Middle frontal gyrus (tissue), 1 donor: ENCODE measurements around the gene SPRR1B.
"Not testable (repeated sequence)": the region's sequence is repeated elsewhere in the genome, so short reads cannot be mapped to it uniquely, and the experiment has no call there.

Source experiments
- DNase-seq: peaks from one replicate; pipeline ENCODE4 v3.0.0-alpha.2; 2015; ENCODE audit warnings: low spot score; ENCODE audit errors: extremely low spot score

The SPRR1B gene

DNA sequence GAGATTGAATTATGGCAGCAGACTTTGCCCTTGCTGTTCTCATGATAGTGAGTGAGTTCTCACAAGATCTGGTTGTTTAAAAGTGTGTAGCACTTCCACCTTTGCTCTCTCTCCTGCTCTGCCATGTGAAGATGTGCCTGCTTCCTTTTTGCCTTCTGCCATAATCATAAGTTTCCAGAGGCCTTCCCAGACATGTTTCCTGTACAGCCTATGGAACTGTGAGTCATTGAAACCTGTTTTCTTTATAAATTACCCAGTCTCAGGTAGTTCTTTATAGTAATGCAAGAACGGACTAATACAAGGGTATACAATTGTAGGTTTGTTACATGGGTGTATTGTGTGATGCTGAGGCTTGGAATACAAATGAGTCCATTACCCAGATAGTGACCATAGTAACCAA, 4.2 kb downstream of the SPRR1B start:
- no peak for DNase-seq

DNA sequence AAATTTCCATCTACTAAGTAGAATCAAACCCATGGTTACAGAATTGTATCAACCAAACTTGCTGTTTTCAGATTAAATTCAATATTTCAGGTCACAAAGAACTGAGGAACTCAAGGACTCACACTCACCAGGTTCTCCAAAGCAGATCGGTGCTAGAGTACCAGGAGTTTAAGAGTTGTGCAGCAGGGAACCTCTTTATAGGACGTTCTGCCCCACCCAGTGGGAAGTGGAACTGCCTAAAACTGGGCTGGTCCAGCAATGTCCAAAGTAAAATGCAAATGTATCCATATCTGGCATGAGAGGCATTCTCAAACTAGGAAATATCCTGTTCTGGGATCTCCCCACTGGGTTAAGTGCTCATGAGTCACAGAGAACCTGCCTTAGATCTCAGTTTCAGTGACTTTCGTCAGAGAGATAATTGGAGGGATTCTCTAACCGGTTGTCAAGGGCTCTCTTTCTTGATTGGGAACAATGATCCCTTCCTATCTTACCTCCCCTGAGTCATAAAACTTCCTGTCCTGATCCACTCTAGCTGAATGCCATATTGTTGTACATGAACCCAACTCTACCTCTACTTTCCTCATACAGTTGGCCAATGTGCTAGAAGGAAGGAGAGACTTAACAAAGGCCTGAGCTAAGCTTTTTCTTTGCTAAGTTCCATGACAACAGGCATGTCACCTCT, 10.1 kb downstream of the SPRR1B start, which contains the start of gene SPRR2D:
SPRR2D (minus strand) TSS at position 171 of the 682 bp plus-strand sequence. CDS start 774 bp downstream, outside the sequence.
- no peak for DNase-seq

DNA sequence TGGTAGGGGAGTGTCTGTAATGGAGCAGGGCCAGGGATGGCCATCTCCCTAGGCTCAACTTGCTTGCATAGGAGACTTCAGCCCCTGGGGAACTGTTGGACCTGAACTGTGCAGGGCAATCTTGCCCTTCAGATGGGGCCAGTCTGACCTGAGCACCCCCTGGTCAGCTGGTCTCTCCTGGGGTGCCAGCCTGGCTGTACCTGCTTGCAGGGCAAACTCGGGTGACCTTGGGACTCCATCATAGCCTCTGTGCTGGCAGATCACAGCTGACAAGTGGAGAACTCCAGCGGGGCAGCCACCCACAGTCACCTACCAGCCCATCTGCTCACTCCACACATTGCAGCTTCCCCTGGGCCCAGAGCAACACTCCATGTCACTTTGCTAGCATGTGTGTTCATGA, 18.2 kb downstream of the SPRR1B start:
- DNase-seq: no peak

DNA sequence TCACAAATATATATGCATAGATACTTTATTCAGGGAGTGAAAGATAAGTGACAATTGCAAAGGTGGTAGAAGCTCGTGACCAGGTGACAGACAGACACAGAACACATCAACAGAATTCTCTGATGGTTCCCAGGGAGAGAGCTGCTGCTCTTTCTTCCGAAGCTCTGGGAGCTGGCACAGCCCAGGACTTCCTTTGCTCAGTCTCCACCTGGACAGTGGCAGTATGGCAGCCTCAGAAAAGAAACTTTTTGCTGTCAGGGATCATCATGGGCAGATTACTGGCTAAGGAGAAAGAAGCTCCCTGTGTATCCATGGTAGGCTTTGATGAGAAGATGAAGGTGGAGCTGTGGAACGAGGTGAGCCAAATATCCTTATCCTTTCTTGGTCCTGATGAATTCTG, 25.1 kb downstream of the SPRR1B start:
- not testable (repeated sequence) for DNase-seq

DNA sequence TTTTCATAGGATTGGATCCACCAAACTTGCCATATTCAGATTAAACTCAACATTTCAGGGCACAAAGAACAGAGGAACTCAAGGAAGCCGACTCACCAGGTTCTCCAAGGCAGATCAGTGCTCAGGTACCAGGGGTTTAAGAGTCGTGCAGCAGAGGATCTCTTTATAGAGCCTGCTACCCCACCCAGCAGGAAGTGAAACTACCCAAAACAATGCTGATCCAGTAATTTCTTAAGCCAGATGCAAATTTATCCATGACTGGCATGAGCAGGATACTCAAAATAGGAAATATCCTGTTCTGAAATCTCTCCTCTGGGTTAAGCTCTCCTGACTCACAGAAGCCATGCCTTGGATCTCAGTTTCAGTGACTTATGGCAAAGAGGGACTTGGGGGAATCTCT, 26.4 kb downstream of the SPRR1B start, which contains the start of gene SPRR2A:
SPRR2A (minus strand) TSS at position 138 of the 400 bp plus-strand sequence. CDS start 777 bp downstream, outside the sequence.
- no peak for DNase-seq

- DNase-seq: no peak
These were observed 27.2 kb downstream of the SPRR1B start for GRCh38 chr1:153058154-153058553.

DNA sequence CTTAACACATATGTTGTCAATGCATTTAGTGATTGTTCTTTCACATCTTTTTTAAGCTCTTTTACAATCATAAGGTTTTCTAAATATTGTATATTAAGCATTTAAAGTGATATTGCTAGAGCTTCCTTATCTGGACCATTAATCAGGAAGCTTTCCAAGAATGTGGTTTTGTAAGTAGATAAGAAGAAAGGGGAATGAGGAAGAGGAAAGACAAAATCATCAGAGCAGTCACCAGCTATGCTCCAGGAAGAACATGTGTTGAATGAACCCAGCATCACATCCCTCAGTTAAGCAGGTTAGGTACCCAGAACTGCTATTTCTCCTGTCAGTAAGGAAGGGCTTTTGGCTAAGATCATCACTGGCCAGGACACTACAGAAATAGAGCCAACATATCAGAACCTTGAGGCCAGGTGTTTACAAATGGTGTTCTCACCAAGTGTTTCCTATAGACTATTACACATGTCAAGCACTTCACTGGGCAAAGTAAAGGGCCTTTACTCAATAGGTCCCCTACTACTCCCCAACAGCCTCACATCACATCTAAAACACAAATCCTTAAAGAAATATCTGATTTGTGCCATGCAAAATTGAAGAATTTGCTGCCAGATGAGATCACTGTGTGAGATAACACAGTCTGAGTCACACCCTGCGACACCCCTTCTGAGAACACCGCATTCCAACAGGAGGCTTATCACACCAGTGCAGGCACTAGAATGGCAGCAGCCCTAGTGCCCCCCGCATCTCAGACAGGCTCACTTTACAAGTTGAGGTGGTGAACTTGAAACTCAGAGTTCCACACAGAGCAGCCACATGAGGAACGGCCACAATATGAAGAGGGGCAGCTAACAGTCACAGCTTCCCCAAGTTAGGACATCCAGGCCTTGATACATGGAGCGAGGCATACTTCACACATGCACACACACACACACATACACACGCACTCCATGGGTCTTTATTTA, 28.1 kb downstream of the SPRR1B start:
- DNase-seq: no peak

GRCh38 chr1:153070243-153070642, 39.2 kb downstream of the SPRR1B start:
- DNase-seq: no peak

DNA sequence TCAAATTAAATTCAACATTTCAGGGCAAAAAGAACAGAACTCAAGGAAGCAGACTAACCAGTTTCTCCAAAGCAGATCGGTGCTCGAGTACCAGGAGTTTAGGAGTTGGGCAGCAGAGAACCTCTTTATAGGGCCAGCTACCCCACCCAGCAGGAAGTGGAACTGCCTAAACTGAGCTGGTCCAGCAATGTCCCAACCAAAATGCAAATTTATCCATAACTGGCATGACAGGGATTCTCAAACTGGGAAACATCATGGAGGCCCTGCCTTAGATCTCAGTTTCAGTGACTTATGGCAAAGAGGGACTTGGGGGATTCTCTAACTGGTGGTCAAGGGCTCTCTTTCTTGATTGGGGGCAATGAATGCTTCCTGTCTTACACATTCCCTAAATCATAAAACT, 40.5 kb downstream of the SPRR1B start, which contains the start of gene SPRR2B:
SPRR2B (minus strand) TSS at position 101 of the 400 bp plus-strand sequence. CDS start 772 bp downstream, outside the sequence.
- DNase-seq: no peak

GRCh38 chr1:153072806-153073726, 42.1 kb downstream of the SPRR1B start:
- DNase-seq: no peak

DNA sequence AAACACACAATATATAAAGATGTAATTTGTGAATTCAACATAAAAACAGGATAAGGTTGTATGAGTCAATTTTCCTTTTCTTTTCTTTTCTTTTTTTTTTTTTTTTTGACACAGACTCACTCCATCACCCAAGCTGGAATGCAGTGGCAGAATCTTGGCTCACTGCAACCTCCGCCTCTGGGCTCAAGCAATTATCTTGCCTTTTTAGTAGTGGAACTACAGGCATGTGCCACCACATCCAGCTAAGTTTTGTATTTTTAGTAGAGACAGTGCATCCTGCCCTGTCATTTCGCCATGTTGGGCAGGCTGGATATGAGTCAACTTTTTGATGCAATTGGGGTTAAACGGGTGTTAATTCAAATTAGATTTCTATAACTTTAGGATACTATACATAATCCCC, 50.7 kb downstream of the SPRR1B start:
- DNase-seq: no peak
